GM19467 (cell line): ENCODE measurements around the gene KCTD16.

ENCODE experiments used
- ATAC-seq: cut with Tn5 transposase; IDR thresholded peaks from one replicate; pipeline ENCODE4 v1.9.1; 2021; ENCODE audit warnings: mild to moderate bottlenecking, moderate library complexity; ENCODE audit not compliant: unreplicated experiment

KCTD16 gene

DNA sequence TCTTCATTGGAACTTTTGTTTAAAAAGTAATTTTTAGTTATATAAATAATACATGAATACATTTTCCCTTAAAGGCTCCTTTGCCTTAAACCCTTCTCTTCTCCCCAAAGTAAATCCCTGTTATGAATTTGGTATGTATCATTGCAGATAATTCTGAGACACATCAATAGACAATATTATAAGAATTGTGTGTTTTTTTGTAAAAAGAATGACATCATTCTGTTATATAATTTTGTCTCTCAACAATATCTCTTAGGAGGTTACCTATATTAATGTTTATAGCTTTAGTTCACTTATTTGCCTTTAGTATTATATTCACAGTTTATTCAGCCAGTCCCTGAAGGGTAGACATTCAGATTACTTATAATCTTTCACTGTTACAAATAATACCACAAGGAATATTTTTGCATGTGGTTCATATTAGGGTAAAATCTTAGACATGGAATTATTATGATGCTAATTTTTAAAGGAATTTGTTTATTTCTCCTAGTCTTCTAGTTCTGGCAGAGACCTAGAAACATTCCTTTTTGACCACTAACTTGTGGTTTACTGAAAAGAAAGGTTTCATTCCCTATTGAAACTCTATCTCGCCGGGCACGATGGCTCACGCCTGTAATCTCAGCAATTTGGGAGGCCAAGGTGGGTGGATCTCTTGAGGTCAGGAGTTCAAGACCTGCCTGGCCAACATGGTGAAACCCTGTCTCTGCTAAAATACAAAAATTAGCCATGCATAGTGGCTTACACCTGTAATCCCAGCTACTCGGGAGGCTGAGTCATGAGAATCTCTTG, 105.6 kb downstream of the KCTD16 start:
- no peak for ATAC-seq

DNA sequence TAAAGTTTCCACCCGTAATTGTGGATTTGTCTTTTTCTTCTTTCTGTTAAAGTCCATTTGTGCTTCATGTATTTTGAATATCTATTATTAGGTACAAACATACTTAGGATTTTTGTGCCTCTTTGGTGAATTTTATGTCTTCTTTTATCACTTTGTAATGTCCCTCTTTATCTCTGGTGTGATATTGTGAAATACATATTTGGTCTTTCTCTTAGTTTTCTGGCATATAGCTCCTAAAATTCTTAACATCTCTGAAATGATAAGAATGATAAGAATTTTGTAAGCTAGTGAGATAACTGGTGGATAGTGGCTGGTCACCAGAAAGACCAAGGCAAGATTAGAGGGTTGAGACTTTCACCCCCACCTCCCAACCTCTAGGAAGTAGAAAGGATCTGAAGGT, 111.1 kb downstream of the KCTD16 start:
- ATAC-seq: no peak

- no peak for ATAC-seq
Observed at GRCh38 chr5:144284036-144284435, 113.4 kb downstream of the KCTD16 start.

DNA sequence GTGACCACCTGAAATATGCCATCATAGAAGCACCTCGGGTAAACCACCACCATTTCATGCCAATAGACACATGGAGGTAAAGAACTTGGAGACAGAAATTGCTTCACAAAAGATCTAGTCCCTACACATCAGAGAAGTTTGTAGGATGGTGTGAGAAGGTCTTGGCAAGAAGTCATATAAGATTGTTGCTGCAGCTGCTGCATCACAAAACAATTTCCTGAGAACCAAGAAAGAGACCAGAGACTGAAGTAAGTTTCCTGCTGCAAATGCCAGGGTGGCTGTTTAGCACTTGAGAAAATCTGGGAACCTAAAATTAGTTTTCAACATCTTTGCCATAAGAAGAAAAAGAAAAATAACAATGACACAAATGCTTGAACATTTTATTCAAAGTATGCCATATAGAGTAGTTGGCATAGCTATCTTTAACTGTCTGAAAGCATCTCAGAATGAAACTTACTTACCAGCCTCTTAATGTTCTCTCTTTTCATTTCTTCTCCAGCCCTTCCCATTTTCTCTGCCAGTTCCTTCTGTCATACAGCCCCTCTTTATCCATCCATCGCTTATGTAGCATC, 114.3 kb downstream of the KCTD16 start:
- ATAC-seq: no peak

GRCh38 chr5:144289277-144289676, 118.6 kb downstream of the KCTD16 start:
- no peak for ATAC-seq

DNA sequence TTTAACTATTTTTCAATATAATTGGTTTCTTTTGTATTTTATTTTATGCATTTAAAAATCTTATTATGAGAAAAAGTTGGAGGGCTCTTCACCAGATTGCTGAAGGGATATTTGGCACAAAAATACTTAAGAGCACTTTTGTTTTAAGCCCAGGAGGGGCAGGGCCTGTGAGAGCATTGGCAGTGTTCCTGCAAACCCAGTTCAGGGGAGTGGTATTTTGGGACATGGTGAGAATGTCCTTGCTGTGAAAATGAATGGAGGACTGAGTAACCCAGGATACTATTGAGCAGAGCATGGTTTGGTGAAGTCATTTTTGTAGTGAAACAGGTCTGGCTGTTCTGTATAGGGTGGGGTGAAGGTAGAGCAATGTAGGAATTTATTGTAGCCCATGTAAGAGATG, 121.4 kb downstream of the KCTD16 start:
- ATAC-seq: no peak

DNA sequence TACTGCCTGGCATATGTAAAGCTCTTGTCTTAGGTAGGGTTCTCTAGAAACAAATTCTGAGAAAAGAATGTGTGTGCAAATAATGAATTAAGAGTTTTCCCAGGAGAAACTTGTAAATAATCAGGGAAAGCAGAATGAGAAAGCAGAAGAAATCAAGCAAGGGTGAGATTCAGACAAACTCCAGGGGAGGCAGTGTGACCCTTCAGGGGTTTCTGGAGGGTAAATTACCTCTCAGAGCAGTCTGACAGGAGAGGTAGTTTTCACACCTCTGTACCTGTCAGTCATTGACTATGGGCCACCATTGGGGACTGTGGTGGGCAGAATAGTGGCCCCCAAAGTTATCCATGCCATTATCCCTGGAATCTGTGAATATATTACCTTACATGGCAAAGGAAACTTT, 124.6 kb downstream of the KCTD16 start:
- no peak for ATAC-seq

GRCh38 chr5:144297081-144297480, 126.4 kb downstream of the KCTD16 start:
- no peak for ATAC-seq

DNA sequence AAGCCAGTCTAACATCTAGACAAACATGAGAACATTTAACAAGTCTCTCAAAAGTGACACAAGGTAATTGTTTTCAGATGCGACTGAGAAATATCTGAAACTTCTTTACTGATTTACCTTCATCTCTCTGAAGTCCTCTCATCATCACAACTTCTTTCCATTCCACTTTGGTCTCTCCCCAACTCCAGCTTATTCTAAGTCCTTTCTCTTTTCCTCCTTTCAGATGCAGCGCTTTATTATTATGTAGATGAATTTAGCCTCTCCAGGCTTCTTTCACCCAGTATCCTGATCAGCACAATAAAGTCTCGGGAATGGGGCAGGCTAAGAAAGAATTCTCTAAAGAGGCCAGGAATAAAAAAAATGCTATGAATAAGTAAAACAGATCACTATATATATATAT, 128.0 kb downstream of the KCTD16 start:
- ATAC-seq: no peak

- ATAC-seq: no peak
Observed at GRCh38 chr5:144304688-144305087, 134.0 kb downstream of the KCTD16 start.

- no peak for ATAC-seq
Observed at GRCh38 chr5:144307736-144308135, 137.1 kb downstream of the KCTD16 start.

GRCh38 chr5:144308174-144308573, 137.5 kb downstream of the KCTD16 start:
- ATAC-seq: no peak

GRCh38 chr5:144308906-144309670, 138.4 kb downstream of the KCTD16 start:
- ATAC-seq: no peak

GRCh38 chr5:144310621-144311020, 139.9 kb downstream of the KCTD16 start:
- no peak for ATAC-seq

- no peak for ATAC-seq
Observed at GRCh38 chr5:144313147-144313726, 142.6 kb downstream of the KCTD16 start.

DNA sequence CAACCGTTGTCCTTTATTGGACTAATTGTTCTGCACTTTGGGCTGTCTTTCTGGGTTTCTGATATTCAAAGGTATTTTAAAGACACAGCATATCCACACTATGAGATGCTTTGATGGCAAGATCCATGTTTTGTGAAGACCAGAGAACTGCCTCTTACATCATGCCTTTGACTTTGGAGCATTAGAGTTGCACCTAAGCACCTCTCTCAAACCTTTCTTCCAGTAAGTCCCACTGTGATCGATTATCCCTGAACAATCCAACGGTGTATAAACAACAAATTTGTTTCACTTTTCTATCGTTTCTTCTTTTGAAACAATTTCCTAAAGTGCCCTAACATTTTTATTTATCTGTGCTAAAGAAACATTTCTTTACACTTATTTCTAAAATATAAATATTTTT, 144.4 kb downstream of the KCTD16 start:
- no peak for ATAC-seq

- no peak for ATAC-seq
Observed at GRCh38 chr5:144315994-144316634, 145.4 kb downstream of the KCTD16 start.

- no peak for ATAC-seq
Observed at GRCh38 chr5:144318011-144318410, 147.3 kb downstream of the KCTD16 start.

DNA sequence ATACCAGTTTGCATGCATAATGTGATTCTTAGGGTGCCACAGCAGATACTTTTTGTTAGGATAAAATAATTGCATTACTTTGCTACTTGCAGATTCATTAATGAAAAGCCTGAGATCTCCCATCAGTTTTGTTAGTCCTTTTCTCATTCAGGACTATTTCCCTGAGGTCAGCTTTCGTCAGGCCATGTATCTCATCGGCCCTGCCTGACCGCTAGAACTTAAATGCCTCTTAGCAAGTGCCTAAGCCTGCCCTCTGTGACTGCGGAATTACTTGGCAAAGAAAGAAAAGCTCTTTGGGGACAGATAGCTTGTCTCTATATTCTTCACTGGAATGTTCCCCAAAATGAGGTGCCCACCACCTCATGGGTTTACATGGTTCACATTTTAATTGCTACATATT, 147.8 kb downstream of the KCTD16 start:
- ATAC-seq: no peak

- no peak for ATAC-seq
Observed at GRCh38 chr5:144323181-144323580, 152.5 kb downstream of the KCTD16 start.

DNA sequence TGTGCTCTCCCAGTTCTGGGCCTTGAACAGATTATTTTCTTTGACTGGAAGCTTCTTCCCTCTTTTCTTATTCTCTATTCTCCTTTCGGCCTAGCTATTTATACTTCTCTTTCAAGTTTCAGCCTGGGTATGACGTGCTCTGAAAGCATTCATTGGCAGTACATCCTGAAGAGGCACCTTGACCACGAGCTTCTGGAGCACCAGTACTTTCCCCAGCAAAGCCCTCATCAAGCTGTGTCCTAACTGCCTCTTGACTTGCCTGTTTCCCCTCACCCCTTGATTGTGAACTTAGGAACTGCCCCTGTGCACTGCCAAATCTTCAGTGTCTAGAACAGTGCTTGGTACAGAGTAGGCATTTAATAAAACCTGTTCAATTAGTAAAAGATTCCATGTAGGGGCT, 154.9 kb downstream of the KCTD16 start:
- no peak for ATAC-seq
